HCEC 1CT (cell line): ENCODE data around the gene HNRNPL.
"Not testable (repeated sequence)": the region's sequence is repeated elsewhere in the genome, so short reads cannot be mapped to it uniquely, and the experiment has no call there.

ENCODE experiments used
- DNase-seq: peaks from one replicate; pipeline ENCODE4 v3.0.0-alpha.2; 2017

HNRNPL gene

GRCh38 chr19:38796154-38796553 is 53.6 kb downstream of the HNRNPL start:
- no peak for DNase-seq

GRCh38 chr19:38795549-38795948 is 54.2 kb downstream of the HNRNPL start:
- no peak for DNase-seq

- DNase-seq: no peak
Measured at GRCh38 chr19:38793671-38794070, 56.1 kb downstream of the HNRNPL start.

- no peak for DNase-seq
Measured at GRCh38 chr19:38793177-38793576, 56.6 kb downstream of the HNRNPL start.

- DNase-seq: no peak
Measured at GRCh38 chr19:38792250-38793111, 57.3 kb downstream of the HNRNPL start.

GRCh38 chr19:38791451-38792064 is 58.2 kb downstream of the HNRNPL start:
- DNase-seq: not testable (repeated sequence)

- not testable (repeated sequence) for DNase-seq
Measured at GRCh38 chr19:38790507-38791403, 59.0 kb downstream of the HNRNPL start.

- DNase-seq: no peak
Measured at GRCh38 chr19:38788478-38789243, 61.1 kb downstream of the HNRNPL start, which contains the start of gene LGALS7B. Gene LGALS7B (plus strand): TSS chr19:38789200. CDS start chr19:38789227, 27 bp downstream.

GRCh38 chr19:38786572-38787265 is 63.1 kb downstream of the HNRNPL start:
- no peak for DNase-seq
